HG03103 (cell line): ENCODE data around the gene OR2W1.

Experiments used
- ATAC-seq: cut with Tn5 transposase; IDR thresholded peaks from one replicate; pipeline ENCODE4 v1.9.1; 2021; ENCODE audit warnings: low read depth; ENCODE audit not compliant: unreplicated experiment

Gene OR2W1

GRCh38 chr6:29045075-29045474, at the start of gene OR2W1:
OR2W1 (minus strand) TSS chr6:29045175; CDS start chr6:29045175, 0 bp downstream.
- no peak for ATAC-seq

- ATAC-seq = no peak
Observed at GRCh38 chr6:29092957-29093356, 48.0 kb upstream of the OR2W1 start.

GRCh38 chr6:29087213-29087612, 42.2 kb upstream of the OR2W1 start, which contains the start of gene OR2B3:
OR2B3 (minus strand) TSS chr6:29087313; CDS start chr6:29087248, 65 bp downstream.
- ATAC-seq = no peak

GRCh38 chr6:29082457-29082856, 37.5 kb upstream of the OR2W1 start:
- ATAC-seq = no peak

GRCh38 chr6:29081312-29081711, 36.3 kb upstream of the OR2W1 start:
- no peak for ATAC-seq

GRCh38 chr6:29079203-29079602, 34.2 kb upstream of the OR2W1 start:
- ATAC-seq = no peak

- ATAC-seq = no peak
Observed at GRCh38 chr6:29071831-29072723, 27.1 kb upstream of the OR2W1 start.

- ATAC-seq = no peak
Observed at GRCh38 chr6:29051680-29052079, 6.7 kb upstream of the OR2W1 start.

- no peak for ATAC-seq
Observed at GRCh38 chr6:29035951-29036350, 9.0 kb downstream of the OR2W1 start.

GRCh38 chr6:29028821-29029220, 16.2 kb downstream of the OR2W1 start:
- no peak for ATAC-seq

GRCh38 chr6:29025927-29026585, 18.9 kb downstream of the OR2W1 start:
- no peak for ATAC-seq

GRCh38 chr6:29021434-29021833, 23.5 kb downstream of the OR2W1 start:
- ATAC-seq = no peak

- no peak for ATAC-seq
Observed at GRCh38 chr6:29019629-29020028, 25.3 kb downstream of the OR2W1 start.

GRCh38 chr6:29017428-29017802, 27.6 kb downstream of the OR2W1 start:
- no peak for ATAC-seq

GRCh38 chr6:29016559-29017427, 28.2 kb downstream of the OR2W1 start:
- peak; percentile 80 for ATAC-seq

GRCh38 chr6:29014729-29015608, 30.0 kb downstream of the OR2W1 start:
- ATAC-seq = no peak

GRCh38 chr6:29011276-29011734, 33.7 kb downstream of the OR2W1 start:
- ATAC-seq = no peak

- ATAC-seq = no peak
Observed at GRCh38 chr6:29009358-29009757, 35.6 kb downstream of the OR2W1 start.

- no peak for ATAC-seq
Observed at GRCh38 chr6:29008089-29008488, 36.9 kb downstream of the OR2W1 start.
